ENCODE data around the gene MCF2.

DNA sequence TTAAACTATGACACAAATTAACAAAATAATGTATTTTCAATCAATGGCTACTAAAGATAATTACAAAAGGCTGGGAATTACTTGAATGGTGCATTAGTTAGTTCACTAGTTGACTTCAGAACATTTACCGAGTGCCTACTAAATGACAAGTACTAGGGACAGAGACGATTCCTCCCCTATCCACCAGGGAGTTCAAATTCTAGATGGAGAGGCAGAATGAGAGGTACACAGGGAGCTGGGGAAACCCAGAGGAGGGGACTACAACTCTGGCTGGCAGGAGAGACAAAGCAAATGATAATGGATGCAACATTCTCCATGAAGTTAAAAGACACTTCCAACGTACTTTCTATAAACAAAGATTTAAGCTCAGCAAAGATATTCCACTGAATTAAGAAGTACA is 43.1 kb upstream of the MCF2 start:
- TF ChIP-seq POLR2A (IDR thresholded peaks at IDR 0.05) (no peak), CTCF (IDR thresholded peaks at IDR 0.05) (no peak)

Measured in testis (tissue), 2 donors.